Neural crest cell (in vitro differentiated cells): ENCODE measurements around the gene SREBF2. TPM values are rescaled to one million over a fixed set of nuclear protein-coding genes. Genes with fewer than 3 reads are reported as not detected.

ENCODE experiments used
- DNase-seq: peaks from one replicate; pipeline ENCODE4 v3.0.0; 2021; ENCODE audit warnings: low read depth, mixed read lengths, low spot score
- H3K27ac Mint-ChIP-seq: one replicate; pipeline ENCODE4 v1.8.0; 2021; ENCODE audit warnings: mild to moderate bottlenecking, mixed read lengths; ENCODE audit not compliant: unreplicated experiment
- H3K27me3 Mint-ChIP-seq: 2 replicates; pipeline ENCODE4 v1.8.0; 2021; ENCODE audit warnings: low read depth, mild to moderate bottlenecking, mixed read lengths
- H3K36me3 Mint-ChIP-seq: 2 replicates; pipeline ENCODE4 v1.8.0; 2021; ENCODE audit warnings: low read depth, mild to moderate bottlenecking, mixed read lengths
- H3K4me1 Mint-ChIP-seq: 2 replicates; pipeline ENCODE4 v1.8.0; 2021; ENCODE audit warnings: mixed read lengths
- H3K4me3 Mint-ChIP-seq: one replicate; pipeline ENCODE4 v1.8.0; 2021; ENCODE audit warnings: mild to moderate bottlenecking, mixed read lengths
- H3K9me3 Mint-ChIP-seq: 2 replicates; pipeline ENCODE4 v1.8.0; 2021; ENCODE audit warnings: mixed read lengths
- total RNA-seq: library from RNA; stranded (reverse); gene quantifications from 2 replicates; pipeline ENCODE4 v1.2.1, GENCODE V29; 2021
- TF ChIP-seq, protein P1 (sequence below): fragments of 200-600 bp; sonication (generic); conservative IDR thresholded peaks from 2 replicates; pipeline ENCODE4 v1.5.0; 2021; ENCODE audit warnings: antibody characterized with exemption, mild to moderate bottlenecking

Gene SREBF2
- total RNA-seq, 1 donor from 2014 or later: 209 TPM

GRCh38 chr22:41800348-41801146 is 32.4 kb upstream of the SREBF2 start, which contains the start of gene CCDC134:
Gene CCDC134 (plus strand): TSS chr22:41800679. CDS start chr22:41808891, 8,212 bp downstream.
- Mint-ChIP-seq H3K9me3 (no peaks in the 10 kb centered on the region), H3K36me3 (peaks cover 2% of the 10 kb centered on the region), H3K4me1 (peaks cover 35% of the 10 kb centered on the region), H3K27me3 (no peaks in the 10 kb centered on the region), H3K27ac (peak within 1 kb of the TSS; percentile 98), H3K4me3 (peak within 1 kb of the TSS; percentile 98)
- peak; percentile 83 for DNase-seq
- TF ChIP-seq, protein P1, sequence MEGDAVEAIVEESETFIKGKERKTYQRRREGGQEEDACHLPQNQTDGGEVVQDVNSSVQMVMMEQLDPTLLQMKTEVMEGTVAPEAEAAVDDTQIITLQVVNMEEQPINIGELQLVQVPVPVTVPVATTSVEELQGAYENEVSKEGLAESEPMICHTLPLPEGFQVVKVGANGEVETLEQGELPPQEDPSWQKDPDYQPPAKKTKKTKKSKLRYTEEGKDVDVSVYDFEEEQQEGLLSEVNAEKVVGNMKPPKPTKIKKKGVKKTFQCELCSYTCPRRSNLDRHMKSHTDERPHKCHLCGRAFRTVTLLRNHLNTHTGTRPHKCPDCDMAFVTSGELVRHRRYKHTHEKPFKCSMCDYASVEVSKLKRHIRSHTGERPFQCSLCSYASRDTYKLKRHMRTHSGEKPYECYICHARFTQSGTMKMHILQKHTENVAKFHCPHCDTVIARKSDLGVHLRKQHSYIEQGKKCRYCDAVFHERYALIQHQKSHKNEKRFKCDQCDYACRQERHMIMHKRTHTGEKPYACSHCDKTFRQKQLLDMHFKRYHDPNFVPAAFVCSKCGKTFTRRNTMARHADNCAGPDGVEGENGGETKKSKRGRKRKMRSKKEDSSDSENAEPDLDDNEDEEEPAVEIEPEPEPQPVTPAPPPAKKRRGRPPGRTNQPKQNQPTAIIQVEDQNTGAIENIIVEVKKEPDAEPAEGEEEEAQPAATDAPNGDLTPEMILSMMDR: no peak

GRCh38 chr22:41801147-41801819 is 31.6 kb upstream of the SREBF2 start:
- peaks cover 2% of the 10 kb centered on the region for H3K36me3 Mint-ChIP-seq
- TF ChIP-seq, protein P1: no peak
- H3K9me3 Mint-ChIP-seq: no peaks in the 10 kb centered on the region
- H3K27ac Mint-ChIP-seq: peak overlapping the region; percentile 98
- peak overlapping the region; percentile 98 for H3K4me3 Mint-ChIP-seq
- no peaks in the 10 kb centered on the region for H3K27me3 Mint-ChIP-seq
- peaks cover 35% of the 10 kb centered on the region for H3K4me1 Mint-ChIP-seq
- DNase-seq: no peak

DNA sequence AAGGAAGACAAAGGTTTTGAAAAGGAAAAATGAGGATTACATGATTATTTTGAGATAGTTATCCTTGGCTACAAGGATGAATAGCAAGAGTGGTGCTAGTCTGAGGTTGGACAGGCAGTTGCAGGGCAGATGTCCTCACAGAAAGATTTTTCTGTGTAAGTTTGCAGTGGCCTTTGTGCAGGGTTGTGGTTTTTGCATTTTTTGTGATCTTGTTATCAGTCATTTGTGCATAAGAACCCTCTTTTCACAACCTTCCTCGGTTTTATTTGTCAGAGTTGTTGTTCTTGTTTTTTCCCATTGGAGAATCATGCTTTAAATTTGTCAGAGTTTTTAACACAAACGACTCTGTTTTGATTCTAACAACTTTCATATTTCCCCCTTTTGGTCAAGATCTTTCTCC is 31.0 kb upstream of the SREBF2 start:
- no peak overlapping the region for H3K27ac Mint-ChIP-seq
- peaks cover 2% of the 10 kb centered on the region for H3K36me3 Mint-ChIP-seq
- no peaks in the 10 kb centered on the region for H3K27me3 Mint-ChIP-seq
- DNase-seq: no peak
- H3K4me3 Mint-ChIP-seq: peak overlapping the region; percentile 98
- TF ChIP-seq, protein P1: no peak
- H3K9me3 Mint-ChIP-seq: no peaks in the 10 kb centered on the region
- H3K4me1 Mint-ChIP-seq: peaks cover 35% of the 10 kb centered on the region

DNA sequence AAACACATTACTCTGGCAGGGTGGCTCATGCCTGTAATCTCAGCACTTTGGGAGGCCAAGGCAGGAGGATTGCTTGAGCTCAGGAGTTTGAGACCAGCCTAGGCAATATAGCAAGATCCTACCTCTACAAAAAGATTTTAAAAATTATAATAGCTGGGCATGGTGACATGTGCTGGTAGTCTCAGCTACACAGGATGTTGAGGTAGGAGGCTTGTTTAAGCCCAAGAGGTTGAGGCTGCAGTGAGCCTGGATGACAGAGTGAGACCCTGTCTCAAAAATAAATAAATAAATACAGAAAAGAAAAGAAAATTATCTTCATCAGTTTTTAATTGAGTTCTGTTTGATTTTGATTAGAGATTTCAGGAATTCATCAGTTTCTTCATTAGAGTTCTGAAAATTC is 27.3 kb upstream of the SREBF2 start:
- H3K27me3 Mint-ChIP-seq: no peaks in the 10 kb centered on the region
- H3K9me3 Mint-ChIP-seq: no peaks in the 10 kb centered on the region
- DNase-seq: no peak
- H3K4me1 Mint-ChIP-seq: peaks cover 20% of the 10 kb centered on the region
- H3K27ac Mint-ChIP-seq: no peak overlapping the region
- H3K4me3 Mint-ChIP-seq: no peak overlapping the region
- TF ChIP-seq, protein P1: no peak
- peaks cover 11% of the 10 kb centered on the region for H3K36me3 Mint-ChIP-seq

DNA sequence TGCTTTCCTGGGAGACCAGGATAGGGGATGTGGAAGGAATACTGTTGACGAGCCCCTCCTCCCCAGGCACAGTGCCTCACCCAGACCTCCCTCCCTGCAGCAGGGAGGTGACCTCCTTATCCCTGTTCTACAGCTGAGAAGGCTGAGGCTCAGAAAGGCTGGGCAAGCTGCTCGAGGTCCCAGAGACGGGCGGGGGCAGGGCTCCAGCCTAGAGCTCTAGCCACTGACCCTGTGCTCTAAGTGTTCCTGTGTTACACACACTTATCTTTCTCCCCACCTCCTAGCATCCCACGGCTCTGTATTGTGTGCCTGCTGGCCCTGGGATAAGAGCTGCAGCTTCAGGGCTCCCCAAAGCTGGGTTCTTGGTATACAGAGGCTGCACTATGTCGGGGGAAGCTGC is 24.5 kb upstream of the SREBF2 start:
- peaks cover 6% of the 10 kb centered on the region for H3K4me1 Mint-ChIP-seq
- peaks cover 9% of the 10 kb centered on the region for H3K36me3 Mint-ChIP-seq
- H3K4me3 Mint-ChIP-seq: no peak overlapping the region
- DNase-seq: no peak
- H3K27ac Mint-ChIP-seq: no peak overlapping the region
- H3K27me3 Mint-ChIP-seq: no peaks in the 10 kb centered on the region
- no peaks in the 10 kb centered on the region for H3K9me3 Mint-ChIP-seq
- TF ChIP-seq, protein P1: no peak
